Adrenal gland (tissue), 5 donors: ENCODE results near the gene EPG5.

Experiments used
- POLR2A ChIP-seq, 2 donors: fragments of 450-650 bp; IDR thresholded peaks; one replicate each; pipeline ENCODE4 v1.6.1; 2017; ENCODE audit warnings: antibody characterized with exemption in 2 of 2, mild to moderate bottlenecking in 2 of 2, moderate library complexity in 1 of 2
- TF ChIP-seq, protein P1 (sequence below), 6 experiments: fragments of 450-650 bp in 4 of 6; fragments of 200-600 bp in 2 of 6; sonication (generic) in 1 of 6; IDR thresholded peaks; 1 replicate in 5 of 6; 2 replicates in 1 of 6; pipeline versions ENCODE4 v1.5.1 to v1.8.0; 2016 to 2021; ENCODE audit warnings: antibody characterized with exemption in 6 of 6, mild to moderate bottlenecking in 2 of 6, moderate library complexity in 1 of 6
- donor health status: DM: no; HTN: no; CAD: no.

DNA sequence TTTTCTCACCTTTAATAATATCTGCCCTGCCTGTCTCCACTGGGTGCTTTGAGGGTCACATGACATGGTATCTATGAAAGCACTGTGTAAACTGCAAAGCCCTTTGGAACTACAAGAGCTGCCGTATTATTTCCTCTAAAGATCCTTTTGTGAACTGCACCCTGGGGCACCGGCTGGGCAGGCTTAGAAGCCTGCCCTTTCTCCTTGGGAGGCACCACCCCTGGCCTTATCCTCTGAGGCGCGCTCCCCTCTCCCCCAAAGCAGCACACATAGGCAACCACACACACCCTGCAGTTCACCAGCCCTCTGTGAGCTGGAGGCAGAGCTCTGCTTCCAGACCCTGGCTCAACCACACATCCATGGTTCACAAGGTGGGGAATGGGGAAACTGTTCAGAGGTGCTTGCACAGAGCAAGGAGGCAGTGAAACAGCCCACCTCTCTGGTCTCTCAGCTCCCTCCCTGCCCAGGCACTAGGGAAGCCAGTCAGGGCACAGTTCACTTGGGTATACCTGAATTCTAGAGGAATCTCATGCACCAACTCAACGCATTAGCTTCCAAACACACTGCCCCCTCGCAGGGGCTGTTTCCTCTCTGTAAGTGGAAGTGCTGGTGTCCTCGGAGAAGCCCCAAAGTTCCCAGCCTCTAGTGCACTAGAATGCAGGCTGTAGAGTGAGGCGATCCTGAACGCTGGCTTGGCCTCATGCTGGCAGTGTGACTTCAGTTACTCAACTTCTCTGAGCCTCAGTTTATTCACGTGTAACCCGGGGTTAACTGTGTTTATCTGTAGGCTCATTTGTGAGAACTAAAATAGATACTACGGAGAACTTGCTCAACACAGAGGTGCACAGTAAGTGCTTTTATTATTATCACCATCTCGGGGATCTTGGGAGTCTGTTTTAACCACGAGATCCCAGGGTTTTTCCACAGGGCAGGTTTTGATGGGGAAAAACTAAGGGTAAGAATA is 130.6 kb downstream of the EPG5 start:
- TF ChIP-seq, protein P1, sequence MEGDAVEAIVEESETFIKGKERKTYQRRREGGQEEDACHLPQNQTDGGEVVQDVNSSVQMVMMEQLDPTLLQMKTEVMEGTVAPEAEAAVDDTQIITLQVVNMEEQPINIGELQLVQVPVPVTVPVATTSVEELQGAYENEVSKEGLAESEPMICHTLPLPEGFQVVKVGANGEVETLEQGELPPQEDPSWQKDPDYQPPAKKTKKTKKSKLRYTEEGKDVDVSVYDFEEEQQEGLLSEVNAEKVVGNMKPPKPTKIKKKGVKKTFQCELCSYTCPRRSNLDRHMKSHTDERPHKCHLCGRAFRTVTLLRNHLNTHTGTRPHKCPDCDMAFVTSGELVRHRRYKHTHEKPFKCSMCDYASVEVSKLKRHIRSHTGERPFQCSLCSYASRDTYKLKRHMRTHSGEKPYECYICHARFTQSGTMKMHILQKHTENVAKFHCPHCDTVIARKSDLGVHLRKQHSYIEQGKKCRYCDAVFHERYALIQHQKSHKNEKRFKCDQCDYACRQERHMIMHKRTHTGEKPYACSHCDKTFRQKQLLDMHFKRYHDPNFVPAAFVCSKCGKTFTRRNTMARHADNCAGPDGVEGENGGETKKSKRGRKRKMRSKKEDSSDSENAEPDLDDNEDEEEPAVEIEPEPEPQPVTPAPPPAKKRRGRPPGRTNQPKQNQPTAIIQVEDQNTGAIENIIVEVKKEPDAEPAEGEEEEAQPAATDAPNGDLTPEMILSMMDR (IDR thresholded peaks at IDR 0.05) = no peak
- TF ChIP-seq POLR2A (IDR thresholded peaks at IDR 0.05) = no peak
